HG02840 (cell line): ENCODE data around the gene MRPS34.

Experiments
- ATAC-seq: cut with Tn5 transposase; IDR thresholded peaks from one replicate; pipeline ENCODE4 v1.9.1; 2021; ENCODE audit warnings: mild to moderate bottlenecking, moderate library complexity, moderate number of reproducible peaks; ENCODE audit not compliant: unreplicated experiment, low FRiP score

MRPS34 gene

GRCh38 chr16:1758923-1759322 is 14.0 kb downstream of the MRPS34 start:
- ATAC-seq: no peak

GRCh38 chr16:1757714-1758461 is 15.0 kb downstream of the MRPS34 start:
- ATAC-seq: no peak

- ATAC-seq: no peak
Observed at GRCh38 chr16:1754204-1754603, 18.7 kb downstream of the MRPS34 start.

GRCh38 chr16:1752853-1753252 is 20.1 kb downstream of the MRPS34 start:
- ATAC-seq: no peak

- ATAC-seq: no peak
Observed at GRCh38 chr16:1751946-1752345, 21.0 kb downstream of the MRPS34 start.

- no peak for ATAC-seq
Observed at GRCh38 chr16:1749152-1750117, 23.5 kb downstream of the MRPS34 start.

GRCh38 chr16:1747934-1748333 is 25.0 kb downstream of the MRPS34 start:
- ATAC-seq: no peak

GRCh38 chr16:1746693-1747195 is 26.2 kb downstream of the MRPS34 start:
- no peak for ATAC-seq

- ATAC-seq: no peak
Observed at GRCh38 chr16:1745900-1746692, 26.8 kb downstream of the MRPS34 start.

- no peak for ATAC-seq
Observed at GRCh38 chr16:1745181-1745899, 27.6 kb downstream of the MRPS34 start.

- ATAC-seq: no peak
Observed at GRCh38 chr16:1744338-1744840, 28.5 kb downstream of the MRPS34 start.

- no peak for ATAC-seq
Observed at GRCh38 chr16:1743376-1744337, 29.3 kb downstream of the MRPS34 start.

GRCh38 chr16:1741553-1742165 is 31.3 kb downstream of the MRPS34 start:
- no peak for ATAC-seq

GRCh38 chr16:1740781-1741490 is 32.0 kb downstream of the MRPS34 start:
- ATAC-seq: no peak

- no peak for ATAC-seq
Observed at GRCh38 chr16:1740234-1740633, 32.7 kb downstream of the MRPS34 start.

- no peak for ATAC-seq
Observed at GRCh38 chr16:1734816-1735215, 38.1 kb downstream of the MRPS34 start.

- no peak for ATAC-seq
Observed at GRCh38 chr16:1734123-1734522, 38.8 kb downstream of the MRPS34 start.
